ENCODE measurements around the gene SCNN1G. TPM values are rescaled to one million over a fixed set of nuclear protein-coding genes. Genes with fewer than 3 reads are reported as not detected.

The SCNN1G gene
- total RNA-seq = not detected in 2 replicates

GRCh38 chr16:23182679-23183542, at the start of gene SCNN1G:
Gene SCNN1G, plus strand, starts transcription at chr16:23182745. Its CDS starts 3,527 bp downstream, at chr16:23186272.

GRCh38 chr16:23149267-23149992, 33.1 kb upstream of the SCNN1G start, which contains the start of gene USP31:
Gene USP31, minus strand, starts transcription at chr16:23149452. Its CDS starts 182 bp downstream, at chr16:23149270.

Other genes with a start within 250 kb of the SCNN1G start
- 3.0 and 3.1 TPM in 2 replicates for gene USP31, start 33.3 kb upstream of the SCNN1G start, total RNA-seq
- not detected in 2 replicates for gene SCNN1B, start 119.6 kb downstream of the SCNN1G start, total RNA-seq